Measurements from ENCODE around the gene SERPINB6.

DNA sequence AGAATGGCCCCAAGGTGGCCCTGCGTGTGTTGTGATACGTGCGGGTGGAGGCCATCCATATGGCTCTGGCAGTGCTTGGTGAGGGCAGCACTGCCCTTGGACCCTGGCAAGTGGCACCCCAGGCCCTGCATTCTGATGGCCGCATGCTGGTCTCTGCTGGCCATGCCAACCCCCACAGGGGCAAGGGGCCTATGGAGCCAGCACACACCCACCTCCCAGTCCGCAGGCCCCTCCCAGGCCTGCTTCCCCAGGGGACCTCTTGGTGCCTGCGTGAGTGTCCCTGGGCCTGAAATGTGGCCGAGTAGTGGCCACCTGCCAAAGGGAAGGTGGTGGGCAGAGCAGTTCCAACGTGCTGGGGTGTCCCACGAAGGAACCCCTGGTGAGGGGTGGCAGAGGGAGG lies 45.9 kb upstream of the SERPINB6 start:
- TF ChIP-seq CTCF (IDR thresholded peaks at IDR 0.05) (no peak), POLR2A (IDR thresholded peaks at IDR 0.05) (no peak)
